Cortex of kidney (tissue), 1 donor: Measurements from ENCODE around the gene PTGES.
"Not testable (repeated sequence)": the region's sequence is repeated elsewhere in the genome, so short reads cannot be mapped to it uniquely, and the experiment has no call there.

Experiments used
- DNase-seq: peaks from one replicate; lab custom pipeline; 2025; lab: John Stamatoyannopoulos, UW

Gene PTGES, protein sequence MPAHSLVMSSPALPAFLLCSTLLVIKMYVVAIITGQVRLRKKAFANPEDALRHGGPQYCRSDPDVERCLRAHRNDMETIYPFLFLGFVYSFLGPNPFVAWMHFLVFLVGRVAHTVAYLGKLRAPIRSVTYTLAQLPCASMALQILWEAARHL

GRCh38 chr9:129752900-129753729 lies at the start of gene PTGES:
PTGES (minus strand) TSS chr9:129753042; CDS start chr9:129753012, 30 bp downstream.
- DNase-seq: no peak

DNA sequence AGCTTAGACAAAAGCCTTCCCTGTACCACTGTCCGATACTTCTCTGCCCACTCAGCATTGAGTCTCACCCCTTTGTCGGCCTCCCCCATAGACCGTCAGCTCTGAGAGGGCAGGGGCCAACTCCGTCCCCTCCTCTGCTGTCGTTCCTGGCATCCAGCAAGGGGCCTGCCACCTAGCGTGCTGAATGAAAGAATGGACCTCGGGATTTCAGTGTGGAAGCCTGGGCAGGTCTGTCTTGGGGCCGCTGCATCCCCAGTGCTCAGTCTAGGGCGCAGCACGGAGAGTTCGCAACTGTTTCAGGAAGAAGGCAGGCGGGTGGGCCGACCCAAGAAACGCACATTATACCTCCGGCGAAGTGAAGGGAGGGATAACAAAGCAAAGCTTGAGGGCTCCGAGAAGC lies 48.7 kb upstream of the PTGES start:
- no peak for DNase-seq

DNA sequence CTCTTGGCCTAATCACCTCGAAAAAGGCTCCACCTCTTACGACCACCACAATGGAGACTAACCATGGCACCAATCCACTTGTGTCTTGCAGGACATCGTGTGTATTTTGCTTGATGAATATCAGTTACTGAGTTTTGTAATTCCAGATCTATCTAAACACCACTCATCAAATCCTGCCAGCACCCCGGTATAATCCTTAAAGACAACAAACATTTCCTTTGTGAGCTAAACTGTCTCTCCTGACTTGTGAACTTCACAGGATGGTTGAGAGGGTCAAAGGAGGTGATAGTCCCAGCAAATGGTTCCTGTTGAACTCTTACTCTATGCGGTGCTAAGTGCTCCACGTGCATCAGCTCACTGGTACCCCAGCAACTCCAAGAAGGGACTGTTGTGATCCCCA lies 46.1 kb upstream of the PTGES start:
- DNase-seq: no peak

DNA sequence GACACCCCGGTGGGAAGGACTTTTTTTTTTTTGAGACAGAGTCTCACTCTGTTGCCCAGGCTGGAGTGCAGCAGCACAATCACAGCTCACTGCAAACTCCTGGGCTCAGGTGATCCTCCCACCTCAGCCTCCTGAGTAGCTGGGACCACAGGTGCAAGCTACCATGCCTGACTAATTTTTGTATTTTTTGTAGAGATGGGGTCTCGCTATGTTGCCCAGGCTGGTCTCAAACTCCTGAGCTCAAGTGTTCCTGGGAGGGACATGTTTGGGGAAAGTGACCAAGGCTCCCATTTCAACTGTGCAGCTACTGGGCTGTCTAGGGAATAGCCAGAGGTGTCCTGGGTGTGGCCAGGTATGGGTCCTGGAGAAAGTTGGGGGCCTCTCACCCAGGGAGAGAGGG lies 43.2 kb upstream of the PTGES start:
- DNase-seq: not testable (repeated sequence)

DNA sequence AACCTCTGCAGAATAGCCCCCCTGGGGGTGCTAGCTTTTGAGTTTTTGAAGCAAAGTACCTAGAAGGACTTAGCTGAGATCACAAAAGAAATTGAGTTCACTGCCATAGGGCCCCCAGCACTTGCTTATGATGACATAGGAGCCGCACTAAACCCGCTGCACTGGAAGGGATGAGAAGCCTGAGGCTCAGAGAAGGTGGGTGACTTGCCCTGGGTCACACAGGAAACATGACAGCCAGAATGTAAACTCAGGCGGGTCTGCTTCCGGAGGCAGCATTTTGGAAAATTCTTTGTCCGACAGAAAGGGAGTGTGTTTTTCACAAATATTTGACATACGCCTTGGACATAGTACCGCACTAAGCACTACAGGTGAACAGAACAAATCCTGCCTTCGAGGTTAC lies 41.7 kb upstream of the PTGES start:
- DNase-seq: no peak

- no peak for DNase-seq
Measured at GRCh38 chr9:129786481-129786880, 33.6 kb upstream of the PTGES start.

DNA sequence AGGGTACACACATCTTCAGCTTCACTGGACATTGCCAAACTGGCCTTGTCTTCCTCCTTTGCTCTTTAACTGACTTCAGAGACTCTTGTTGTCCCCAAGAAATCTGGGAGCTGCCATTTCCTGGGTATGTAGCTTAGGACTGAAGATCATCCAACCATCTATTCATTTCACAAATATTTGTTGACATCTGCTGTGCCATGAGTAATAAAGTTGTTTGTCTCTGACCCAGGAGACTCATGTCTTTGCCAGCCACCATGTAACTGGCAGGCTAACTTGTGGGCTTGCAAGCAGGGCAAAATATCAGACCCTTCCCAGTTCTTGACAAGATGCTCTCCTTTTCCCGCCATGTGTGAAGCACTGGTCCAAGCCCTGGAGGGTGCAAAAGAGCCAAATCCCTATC lies 33.0 kb upstream of the PTGES start:
- DNase-seq: no peak

- not testable (repeated sequence) for DNase-seq
Measured at GRCh38 chr9:129784970-129785369, 32.1 kb upstream of the PTGES start.

DNA sequence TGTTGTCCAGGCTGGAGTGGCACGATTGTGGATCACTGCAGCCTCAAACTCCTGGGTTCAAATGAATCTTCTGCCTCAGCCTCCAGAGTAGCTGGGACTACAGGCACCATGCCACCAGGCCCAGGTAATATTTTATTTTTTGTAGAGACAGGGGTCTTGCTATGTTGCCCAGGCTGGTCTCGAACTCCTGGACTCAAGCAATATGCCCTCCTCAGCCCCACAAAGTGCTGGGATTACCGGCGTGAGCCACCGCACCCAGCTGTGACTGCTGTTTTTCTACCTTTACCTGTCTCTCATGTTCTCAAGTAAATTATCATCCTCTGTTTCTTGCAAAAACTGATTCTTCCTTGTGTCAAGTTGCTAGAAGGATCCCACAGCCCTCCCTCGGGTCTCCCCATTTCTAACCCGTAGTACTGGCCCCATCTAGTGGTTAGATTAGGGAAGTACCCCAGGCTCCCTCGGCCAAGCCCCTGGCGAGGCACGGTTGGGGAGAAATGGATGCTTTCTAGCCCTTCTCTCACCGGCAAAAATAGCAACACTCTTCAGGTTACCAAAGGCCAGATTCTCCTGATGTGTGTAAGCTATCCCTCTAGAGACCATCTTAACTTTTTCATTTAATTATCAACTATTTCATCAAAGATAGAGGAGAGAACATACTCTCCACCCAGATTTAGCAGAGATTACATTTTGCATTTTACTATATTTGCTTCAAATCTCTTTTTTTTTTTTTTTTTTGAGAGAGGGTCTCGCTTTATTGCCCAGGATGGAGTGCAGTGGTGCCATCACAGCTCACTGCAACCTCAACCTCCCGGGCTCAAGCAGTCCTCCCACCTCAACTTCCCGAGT lies 30.9 kb upstream of the PTGES start:
- DNase-seq: no peak

DNA sequence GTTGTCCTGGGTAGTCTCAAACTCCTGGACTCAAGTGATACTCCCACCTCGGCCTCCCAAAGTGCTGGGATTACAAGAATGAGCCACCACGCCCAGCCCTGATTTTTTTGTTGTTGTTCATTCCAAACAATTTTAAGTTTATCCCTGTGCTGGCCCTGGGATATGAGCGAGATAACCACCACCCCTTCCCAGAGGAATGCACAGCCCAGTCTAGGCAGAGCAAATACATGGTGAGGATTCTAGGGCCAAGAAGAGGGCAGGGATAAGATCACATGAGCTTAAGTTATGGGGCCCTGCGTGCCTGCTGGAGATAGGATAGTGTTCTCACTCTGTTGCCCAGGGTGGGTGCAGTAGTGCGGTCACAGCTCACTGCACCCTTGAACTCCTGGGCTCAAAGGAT lies 29.1 kb upstream of the PTGES start:
- no peak for DNase-seq

GRCh38 chr9:129781131-129781530 lies 28.3 kb upstream of the PTGES start:
- no peak for DNase-seq

DNA sequence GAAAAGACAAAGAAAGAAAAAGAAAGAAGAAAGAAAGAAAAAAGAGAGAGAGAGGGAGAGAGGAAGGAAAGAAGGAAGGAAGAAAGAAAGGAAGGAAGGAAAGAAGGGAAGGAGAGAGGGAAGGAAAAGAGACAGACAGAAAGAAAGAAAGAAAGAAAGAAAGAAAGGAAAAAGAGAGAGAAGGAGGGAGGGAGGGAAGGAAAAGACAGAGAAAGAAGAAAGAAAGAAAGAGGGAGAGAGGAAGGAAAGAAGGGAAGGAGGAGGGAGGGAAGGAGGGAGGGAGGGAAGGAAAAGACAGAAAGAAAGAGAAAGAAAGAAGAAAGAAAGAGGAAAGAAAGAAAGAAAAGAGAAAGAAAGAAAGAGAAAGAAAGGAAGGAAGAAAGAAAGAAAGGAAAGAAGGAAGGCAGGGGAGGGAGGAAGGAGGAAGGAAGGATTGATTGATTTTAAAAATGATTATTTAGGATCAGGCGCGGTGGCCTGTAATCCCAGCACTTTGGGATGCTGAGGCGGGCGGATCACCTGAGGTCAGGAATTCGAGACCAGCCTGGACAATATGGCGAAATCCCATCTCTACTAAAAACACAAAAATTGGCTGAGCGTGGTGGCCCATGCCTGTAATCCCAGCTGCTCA lies 26.8 kb upstream of the PTGES start:
- no peak for DNase-seq

- no peak for DNase-seq
Measured at GRCh38 chr9:129778469-129778868, 25.6 kb upstream of the PTGES start.

DNA sequence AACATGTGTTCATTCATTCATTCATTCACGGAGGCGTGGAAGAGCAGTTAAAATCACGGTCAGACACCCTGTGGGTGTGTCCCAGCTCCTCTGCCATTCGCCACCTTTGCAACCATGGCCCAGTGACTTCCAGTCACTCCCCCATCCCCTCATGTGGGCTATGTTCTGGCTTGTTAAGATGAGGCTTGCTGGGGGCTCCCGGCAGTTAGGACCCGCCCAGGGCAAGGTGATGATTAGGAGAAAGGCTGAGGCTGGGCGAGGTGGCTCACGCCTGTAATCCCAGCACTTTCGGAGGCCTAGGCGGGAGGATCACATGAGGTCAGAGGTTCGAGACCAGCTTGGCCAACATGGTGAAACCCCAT lies 24.9 kb upstream of the PTGES start:
- DNase-seq: no peak

DNA sequence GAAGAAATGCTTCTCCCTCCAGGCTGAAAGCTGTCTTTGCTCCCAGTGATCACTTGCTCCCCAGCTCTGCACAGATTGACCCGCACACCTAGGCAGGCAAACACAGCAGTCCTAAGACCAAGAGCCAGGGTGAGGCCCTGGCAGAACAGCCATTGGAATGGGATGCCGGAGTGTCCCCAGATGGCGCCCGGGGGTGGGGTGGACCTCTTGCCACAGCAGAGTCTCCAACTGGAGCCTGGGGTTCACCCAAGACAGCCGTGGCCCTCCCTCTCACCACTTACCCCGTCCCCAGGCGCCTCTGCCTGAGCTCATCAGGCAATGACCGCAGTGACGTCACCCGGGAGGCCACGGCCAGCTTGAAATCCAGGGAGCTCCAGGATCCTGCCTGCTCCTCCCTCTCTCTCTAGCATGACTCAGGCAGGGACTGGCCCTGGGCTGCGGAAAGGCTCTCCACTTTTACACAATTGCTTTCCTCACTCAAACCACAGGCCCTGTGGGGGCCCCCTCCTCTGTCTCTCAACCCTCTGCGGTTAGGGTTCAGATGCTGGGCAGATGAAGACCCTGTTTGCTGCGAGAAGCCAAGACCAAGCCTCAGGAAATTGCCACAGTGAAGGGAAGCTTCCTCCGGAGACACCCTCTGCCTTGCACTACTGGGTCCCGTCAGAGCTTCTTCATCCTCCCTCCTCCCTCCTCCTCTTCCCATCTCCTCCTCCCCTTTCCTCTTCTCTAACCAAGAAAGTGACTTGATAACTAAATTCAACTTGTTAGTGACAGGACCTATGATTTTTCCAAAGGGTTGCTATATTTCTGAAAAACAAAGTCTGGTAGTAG lies 24.3 kb upstream of the PTGES start:
- DNase-seq: no peak

- no peak for DNase-seq
Measured at GRCh38 chr9:129776566-129776937, 23.7 kb upstream of the PTGES start.

GRCh38 chr9:129776096-129776495 lies 23.3 kb upstream of the PTGES start:
- DNase-seq: not testable (repeated sequence)

DNA sequence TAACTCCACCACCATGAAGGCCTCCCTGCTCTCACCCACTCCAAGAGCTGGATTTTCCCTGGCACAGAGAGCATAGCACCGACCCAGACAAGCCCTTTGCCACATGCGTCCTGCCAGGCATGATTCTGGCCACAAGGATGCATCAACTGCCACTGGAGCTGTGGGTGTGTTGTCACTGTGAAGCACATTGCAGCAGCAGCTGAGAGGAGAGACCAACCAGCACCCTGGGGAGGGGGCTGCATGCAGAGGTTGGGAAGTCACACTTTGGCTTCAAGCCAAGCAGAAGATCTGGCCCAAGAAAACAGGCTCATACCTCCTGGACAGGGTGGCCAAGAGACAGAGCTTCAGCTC lies 22.6 kb upstream of the PTGES start:
- no peak for DNase-seq

- no peak for DNase-seq
Measured at GRCh38 chr9:129774791-129775447, 22.1 kb upstream of the PTGES start.

- DNase-seq: no peak
Measured at GRCh38 chr9:129773262-129774048, 20.6 kb upstream of the PTGES start.
